ENCODE results near the gene INSR. TPM values are rescaled to one million over a fixed set of nuclear protein-coding genes. Genes with fewer than 3 reads are reported as not detected.

Gene INSR
- total RNA-seq, 6 experiments from 2014 or later: 2.1 to 6.3 (median 2.5) TPM

DNA sequence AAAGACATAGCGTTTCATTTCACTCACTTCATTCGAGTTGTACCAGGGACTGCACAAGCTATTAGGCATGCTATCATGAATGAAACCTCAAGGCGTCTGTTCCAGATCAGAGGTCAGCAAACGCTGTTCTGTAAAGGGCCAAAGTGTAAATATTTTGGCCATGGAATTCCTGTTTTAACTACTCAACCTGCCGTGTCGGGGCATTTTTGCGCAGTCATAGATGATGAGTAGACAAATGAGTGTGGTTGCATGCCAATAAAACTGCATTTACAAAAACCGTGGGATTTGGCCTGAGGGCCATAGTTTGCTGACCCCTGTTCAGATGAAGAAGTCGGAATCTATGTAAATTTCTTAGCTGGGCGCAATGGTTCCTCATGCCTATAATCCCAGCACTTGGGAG lies 6.5 kb downstream of the INSR start:
- H3K27me3 Mint-ChIP-seq (ENCODE audit: insufficient read depth): peaks cover 4% of the 10 kb centered on the region
- H3K4me1 Mint-ChIP-seq (ENCODE audit: low read depth): no peaks in the 10 kb centered on the region; the same call in 1 of the 2 replicates
- no peak for DNase-seq
- H3K36me3 Mint-ChIP-seq (ENCODE audit: low read depth): no peaks in the 10 kb centered on the region
- no peaks in the 10 kb centered on the region for H3K9me3 Mint-ChIP-seq
- H3K27ac Mint-ChIP-seq: no peak overlapping the region
- TF ChIP-seq, protein P1, sequence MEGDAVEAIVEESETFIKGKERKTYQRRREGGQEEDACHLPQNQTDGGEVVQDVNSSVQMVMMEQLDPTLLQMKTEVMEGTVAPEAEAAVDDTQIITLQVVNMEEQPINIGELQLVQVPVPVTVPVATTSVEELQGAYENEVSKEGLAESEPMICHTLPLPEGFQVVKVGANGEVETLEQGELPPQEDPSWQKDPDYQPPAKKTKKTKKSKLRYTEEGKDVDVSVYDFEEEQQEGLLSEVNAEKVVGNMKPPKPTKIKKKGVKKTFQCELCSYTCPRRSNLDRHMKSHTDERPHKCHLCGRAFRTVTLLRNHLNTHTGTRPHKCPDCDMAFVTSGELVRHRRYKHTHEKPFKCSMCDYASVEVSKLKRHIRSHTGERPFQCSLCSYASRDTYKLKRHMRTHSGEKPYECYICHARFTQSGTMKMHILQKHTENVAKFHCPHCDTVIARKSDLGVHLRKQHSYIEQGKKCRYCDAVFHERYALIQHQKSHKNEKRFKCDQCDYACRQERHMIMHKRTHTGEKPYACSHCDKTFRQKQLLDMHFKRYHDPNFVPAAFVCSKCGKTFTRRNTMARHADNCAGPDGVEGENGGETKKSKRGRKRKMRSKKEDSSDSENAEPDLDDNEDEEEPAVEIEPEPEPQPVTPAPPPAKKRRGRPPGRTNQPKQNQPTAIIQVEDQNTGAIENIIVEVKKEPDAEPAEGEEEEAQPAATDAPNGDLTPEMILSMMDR (IDR thresholded peaks at IDR 0.05): no peak
- H3K4me3 Mint-ChIP-seq: no peak overlapping the region

- TF ChIP-seq, protein P1 (IDR thresholded peaks at IDR 0.05): no peak
- no peaks in the 10 kb centered on the region for H3K36me3 Mint-ChIP-seq (ENCODE audit: low read depth)
- peaks cover 2% of the 10 kb centered on the region; the same call in 1 of the 2 replicates for H3K27me3 Mint-ChIP-seq (ENCODE audit: insufficient read depth)
- peaks cover 4% of the 10 kb centered on the region for H3K9me3 Mint-ChIP-seq
- no peaks in the 10 kb centered on the region for H3K4me1 Mint-ChIP-seq (ENCODE audit: low read depth)
- no peak overlapping the region for H3K27ac Mint-ChIP-seq
- H3K4me3 Mint-ChIP-seq: no peak overlapping the region
- DNase-seq: no peak
Measured at GRCh38 chr19:7280940-7281666, 13.1 kb downstream of the INSR start.

DNA sequence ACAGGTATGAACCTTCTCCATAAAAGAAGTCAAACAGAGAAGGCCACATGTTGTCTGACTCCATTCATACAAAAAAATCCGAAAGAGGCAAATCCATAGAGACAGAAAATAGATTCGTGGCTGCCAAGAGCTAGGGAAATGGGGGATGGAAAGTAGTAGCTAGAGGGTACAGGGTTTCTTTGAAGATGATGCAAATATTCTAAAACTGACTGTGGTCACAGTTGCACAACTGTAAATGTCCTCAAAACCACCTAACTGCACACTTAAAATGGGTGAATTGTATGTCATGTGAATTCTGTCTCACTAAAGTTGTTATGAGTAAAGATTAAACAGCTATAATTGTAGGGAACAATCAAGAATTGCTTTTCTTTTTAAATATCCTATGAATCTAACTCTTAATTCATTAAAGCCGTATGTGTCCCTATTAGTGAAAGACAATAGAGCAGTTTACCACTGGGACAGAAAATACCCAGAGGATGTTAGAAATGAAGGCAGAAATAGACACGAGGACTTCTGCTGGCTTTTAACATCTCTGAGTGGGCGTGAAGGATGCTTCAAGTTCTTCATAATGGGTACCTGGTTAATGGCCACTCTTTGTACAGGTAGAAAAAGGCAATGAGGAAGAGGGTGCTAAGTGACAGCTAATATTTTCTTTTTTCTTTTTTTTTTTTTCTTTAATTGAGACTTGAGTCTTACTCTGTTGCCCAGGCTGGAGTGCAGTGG lies 21.2 kb downstream of the INSR start:
- Mint-ChIP-seq H3K27ac (no peak overlapping the region), H3K27me3 (ENCODE audit: insufficient read depth) (no peaks in the 10 kb centered on the region), H3K4me3 (no peak overlapping the region), H3K4me1 (ENCODE audit: low read depth) (no peaks in the 10 kb centered on the region), H3K9me3 (peaks cover 4% of the 10 kb centered on the region), H3K36me3 (ENCODE audit: low read depth) (no peaks in the 10 kb centered on the region)
- TF ChIP-seq, protein P1 (IDR thresholded peaks at IDR 0.05): no peak
- no peak for DNase-seq

DNA sequence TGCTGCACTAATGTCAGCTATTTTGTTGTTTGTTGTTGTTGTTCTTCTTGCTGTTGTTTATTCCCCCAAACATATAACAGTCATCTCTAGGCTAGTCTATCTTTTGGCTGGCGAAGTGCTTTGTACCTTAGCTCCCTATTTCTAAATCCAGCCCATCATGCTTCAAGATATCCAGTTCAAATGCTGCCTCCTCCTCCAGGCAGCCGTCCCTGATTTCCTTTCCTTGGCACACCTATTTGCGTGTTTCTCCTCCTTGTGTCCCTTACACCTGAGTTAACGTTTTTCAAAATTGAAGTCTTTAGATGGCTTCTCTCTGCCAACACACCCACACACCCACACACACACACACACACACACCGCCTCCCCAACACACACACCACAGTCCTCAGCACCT lies 25.5 kb downstream of the INSR start:
- TF ChIP-seq, protein P1 (IDR thresholded peaks at IDR 0.05): no peak
- DNase-seq: no peak
- no peak overlapping the region for H3K4me3 Mint-ChIP-seq
- peaks cover 13% of the 10 kb centered on the region for H3K36me3 Mint-ChIP-seq (ENCODE audit: low read depth)
- H3K9me3 Mint-ChIP-seq: peaks cover 14% of the 10 kb centered on the region; the same call in 1 of the 2 replicates
- H3K27me3 Mint-ChIP-seq (ENCODE audit: insufficient read depth): no peaks in the 10 kb centered on the region; the same call in 1 of the 2 replicates
- no peaks in the 10 kb centered on the region for H3K4me1 Mint-ChIP-seq (ENCODE audit: low read depth)
- no peak overlapping the region for H3K27ac Mint-ChIP-seq

DNA sequence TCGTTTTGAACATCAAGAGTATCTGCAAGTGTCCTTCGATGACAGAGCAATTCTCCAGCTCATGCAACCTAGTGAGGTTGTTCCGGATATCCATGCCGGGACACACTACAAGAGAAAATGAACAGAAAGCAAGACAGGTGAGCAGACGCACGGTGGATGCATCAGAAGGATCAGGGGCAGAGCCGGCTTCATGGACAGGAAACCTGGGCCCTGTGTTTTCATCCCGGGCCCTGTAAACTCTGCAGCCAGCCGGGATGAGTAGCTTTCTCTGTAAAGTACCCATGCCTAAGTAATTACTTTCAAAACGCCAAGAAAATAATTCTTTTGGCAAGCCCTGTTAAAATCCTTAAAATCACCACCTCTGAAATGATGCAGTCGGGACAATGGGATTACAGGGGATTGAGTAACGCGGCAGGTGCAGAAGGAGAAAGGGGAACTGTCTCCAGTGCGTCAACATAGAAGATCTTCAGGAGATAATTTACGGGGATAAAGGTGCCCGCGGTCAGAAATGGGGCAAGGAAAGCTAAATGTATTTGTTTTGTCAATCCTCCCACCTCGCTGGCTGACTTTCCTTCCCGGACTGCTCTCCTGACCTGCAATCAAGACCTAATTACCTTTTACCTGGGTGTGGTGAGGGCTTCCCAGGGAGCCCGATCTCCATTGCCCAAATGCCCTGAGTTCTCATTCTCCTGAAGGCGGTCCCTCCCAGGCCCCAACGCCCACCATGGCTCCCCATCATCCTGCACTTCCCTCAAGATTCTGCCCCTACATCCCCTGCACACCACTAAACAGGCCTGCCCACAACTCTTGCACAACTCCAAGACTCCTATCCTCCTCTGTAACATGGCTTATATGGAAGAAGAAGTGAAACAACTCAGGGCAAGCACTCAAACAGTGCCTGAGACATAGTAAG lies 26.2 kb downstream of the INSR start:
- no peaks in the 10 kb centered on the region; the same call in 1 of the 2 replicates for H3K27me3 Mint-ChIP-seq (ENCODE audit: insufficient read depth)
- peaks cover 14% of the 10 kb centered on the region; the same call in 1 of the 2 replicates for H3K9me3 Mint-ChIP-seq
- TF ChIP-seq, protein P1 (IDR thresholded peaks at IDR 0.05): no peak
- no peak for DNase-seq
- no peak overlapping the region for H3K27ac Mint-ChIP-seq
- no peaks in the 10 kb centered on the region for H3K4me1 Mint-ChIP-seq (ENCODE audit: low read depth)
- H3K4me3 Mint-ChIP-seq: no peak overlapping the region
- H3K36me3 Mint-ChIP-seq (ENCODE audit: low read depth): peaks cover 13% of the 10 kb centered on the region
